Esophagus squamous epithelium (tissue), 5 donors: ENCODE measurements around the gene NHEJ1. TPM values are rescaled to one million over a fixed set of nuclear protein-coding genes. Genes with fewer than 3 reads are reported as not detected.

ENCODE experiments used
- DNase-seq: peaks from one replicate; lab custom pipeline; 2025; lab: John Stamatoyannopoulos, UW
- H3K27ac ChIP-seq, 4 donors: fragments of 200-600 bp; sonication (generic); one replicate each; pipeline ENCODE4 v1.5.1; 2016 to 2019; ENCODE audit warnings: mild to moderate bottlenecking in 1 of 4
- H3K27me3 ChIP-seq, 4 donors: fragments of 200-600 bp; sonication (generic); 1 replicate in 3 of 4; 2 replicates in 1 of 4; pipeline versions ENCODE4 v1.5.1 to v1.6.0; 2017 to 2021; ENCODE audit warnings: antibody characterized with exemption in 1 of 4
- H3K36me3 ChIP-seq, 3 donors: fragments of 200-600 bp; sonication (generic); one replicate each; pipeline ENCODE4 v1.5.1; 2016 to 2019
- H3K4me1 ChIP-seq, 3 donors: fragments of 200-600 bp; sonication (generic); one replicate each; pipeline ENCODE4 v1.5.1; 2017 to 2019
- H3K4me3 ChIP-seq, 4 donors: fragments of 200-600 bp; sonication (generic); 1 replicate in 3 of 4; 2 replicates in 1 of 4; pipeline ENCODE4 v1.5.1; 2016 to 2019; ENCODE audit warnings: mild to moderate bottlenecking in 2 of 4, moderate library complexity in 1 of 4
- H3K9me3 ChIP-seq, 3 donors: fragments of 200-600 bp; sonication (generic); one replicate each; pipeline ENCODE4 v1.5.1; 2016 to 2019
- POLR2A ChIP-seq, 4 donors: fragments of 450-650 bp; IDR thresholded peaks; one replicate each; pipeline ENCODE4 v1.6.1; 2017; ENCODE audit warnings: antibody characterized with exemption in 4 of 4, mild to moderate bottlenecking in 4 of 4, moderate library complexity in 3 of 4
- WGBS, 2 donors: methylation state at CpG; one replicate each; pipeline ENCODE4 v1.1.5; 2018; 5-methylcytosine and 5-hydroxymethylcytosine counted together
- intact Hi-C: fragments of 100-400 bp; cut with DNase I; formaldehyde crosslinking; loops from one replicate; pipeline ENCODE4 v1.15.0; 2022
- total RNA-seq, 4 donors: library from RNA; depleted of rRNA; stranded (reverse); fragments of >200 nt; gene quantifications; one replicate each; pipeline ENCODE4 v1.1.0, GENCODE V29; 2016
- TF ChIP-seq, protein P1 (sequence below), 6 experiments: fragments of 450-650 bp in 4 of 6; fragments of 200-600 bp in 2 of 6; sonication (generic) in 2 of 6; IDR thresholded peaks; one replicate each; pipeline ENCODE4 v1.5.1; 2016 to 2019; ENCODE audit warnings: antibody characterized with exemption in 6 of 6, mild to moderate bottlenecking in 4 of 6, moderate library complexity in 4 of 6
- donor health status: DM: yes; HTN: yes; CAD: no.

NHEJ1 gene
- total RNA-seq, 4 donors from 2014 or later = 6.3 to 14.3 (median 9.7) TPM

DNA sequence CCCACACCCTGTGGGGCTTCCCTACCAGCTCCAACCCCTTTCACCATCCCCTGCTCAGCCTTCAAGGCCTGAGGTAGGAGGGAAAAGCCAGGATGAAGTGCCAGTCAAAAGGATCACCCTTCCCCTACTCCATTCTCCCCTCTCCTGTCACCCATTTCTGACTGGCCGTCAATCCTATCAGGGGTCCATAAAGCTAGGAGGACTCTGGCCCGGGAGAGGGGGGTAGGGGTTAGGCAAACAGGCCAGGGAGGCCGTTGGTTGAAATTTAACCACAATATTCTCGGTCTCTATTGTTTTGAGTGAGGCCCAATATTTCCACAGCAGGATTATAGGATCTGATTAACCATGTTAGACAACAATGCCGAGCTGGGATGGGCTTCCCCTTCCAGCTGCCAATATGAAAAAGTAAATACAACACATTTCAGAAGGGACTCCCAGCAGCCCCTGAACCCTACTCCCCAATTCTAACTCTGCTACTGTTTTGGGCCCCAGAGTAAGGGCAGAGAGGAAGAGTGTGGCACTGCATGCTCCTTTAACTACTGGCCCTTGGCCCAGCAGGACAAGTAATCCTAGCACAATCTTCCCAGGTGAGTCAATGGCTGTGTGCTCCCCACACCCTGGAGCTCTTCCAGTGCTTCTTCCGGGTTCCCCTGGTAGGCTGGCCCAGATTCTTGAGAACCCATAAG lies 89.3 kb downstream of the NHEJ1 start:
- peaks cover 0 to 27% (median 0%) of the 10 kb centered on the region in 3 donors for H3K36me3 ChIP-seq
- intact Hi-C loops = no loop called here
- H3K9me3 ChIP-seq = no peaks in the 10 kb centered on the region
- no peak for DNase-seq
- peaks cover 0 to 14% (median 0%) of the 10 kb centered on the region in 3 donors for H3K4me1 ChIP-seq
- no peaks in the 10 kb centered on the region for H3K27me3 ChIP-seq
- WGBS, 2 donors = 66 to 73% methylated on average over 5 to 6 of the region's 6 CpGs
- peak overlapping the region in 1 of 4 donors; percentile 23 for H3K27ac ChIP-seq
- TF ChIP-seq, protein P1, sequence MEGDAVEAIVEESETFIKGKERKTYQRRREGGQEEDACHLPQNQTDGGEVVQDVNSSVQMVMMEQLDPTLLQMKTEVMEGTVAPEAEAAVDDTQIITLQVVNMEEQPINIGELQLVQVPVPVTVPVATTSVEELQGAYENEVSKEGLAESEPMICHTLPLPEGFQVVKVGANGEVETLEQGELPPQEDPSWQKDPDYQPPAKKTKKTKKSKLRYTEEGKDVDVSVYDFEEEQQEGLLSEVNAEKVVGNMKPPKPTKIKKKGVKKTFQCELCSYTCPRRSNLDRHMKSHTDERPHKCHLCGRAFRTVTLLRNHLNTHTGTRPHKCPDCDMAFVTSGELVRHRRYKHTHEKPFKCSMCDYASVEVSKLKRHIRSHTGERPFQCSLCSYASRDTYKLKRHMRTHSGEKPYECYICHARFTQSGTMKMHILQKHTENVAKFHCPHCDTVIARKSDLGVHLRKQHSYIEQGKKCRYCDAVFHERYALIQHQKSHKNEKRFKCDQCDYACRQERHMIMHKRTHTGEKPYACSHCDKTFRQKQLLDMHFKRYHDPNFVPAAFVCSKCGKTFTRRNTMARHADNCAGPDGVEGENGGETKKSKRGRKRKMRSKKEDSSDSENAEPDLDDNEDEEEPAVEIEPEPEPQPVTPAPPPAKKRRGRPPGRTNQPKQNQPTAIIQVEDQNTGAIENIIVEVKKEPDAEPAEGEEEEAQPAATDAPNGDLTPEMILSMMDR (IDR thresholded peaks at IDR 0.05) = no peak
- no peak for TF ChIP-seq POLR2A (IDR thresholded peaks at IDR 0.05)
- H3K4me3 ChIP-seq = no peak overlapping the region

DNA sequence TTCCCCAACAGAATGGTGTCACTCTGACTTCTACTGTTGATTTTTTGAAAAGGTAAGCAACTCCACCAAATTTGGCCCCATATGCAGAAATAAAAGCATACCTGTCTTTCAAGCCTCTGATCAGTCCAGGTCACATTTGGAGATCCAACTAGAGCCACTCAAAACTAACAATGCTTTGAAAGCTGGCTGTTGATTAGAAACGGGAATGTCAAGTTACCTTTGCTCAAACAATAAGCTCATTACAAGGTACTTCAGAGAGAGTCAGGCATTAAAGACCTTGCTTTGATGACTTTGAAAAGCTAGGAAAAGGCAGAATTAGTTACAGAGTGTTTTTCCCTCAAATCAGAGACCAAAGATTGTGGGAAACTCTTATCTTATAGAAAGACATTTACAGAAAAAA lies 95.1 kb downstream of the NHEJ1 start:
- no peak for DNase-seq
- Histone ChIP-seq H3K27me3 (peaks cover 0 to 40% (median 10%) of the 10 kb centered on the region in 4 donors), H3K27ac (no peak overlapping the region), H3K9me3 (no peaks in the 10 kb centered on the region), H3K4me1 (peaks cover 3 to 10% (median 8%) of the 10 kb centered on the region in 3 donors), H3K36me3 (no peaks in the 10 kb centered on the region), H3K4me3 (no peak overlapping the region)
- WGBS, 2 donors = 62 to 71% methylated on average over 1 of the region's 1 CpG
- intact Hi-C loops = no loop called here
- TF ChIP-seq, protein P1 (IDR thresholded peaks at IDR 0.05) = no peak
- TF ChIP-seq POLR2A (IDR thresholded peaks at IDR 0.05) = no peak

DNA sequence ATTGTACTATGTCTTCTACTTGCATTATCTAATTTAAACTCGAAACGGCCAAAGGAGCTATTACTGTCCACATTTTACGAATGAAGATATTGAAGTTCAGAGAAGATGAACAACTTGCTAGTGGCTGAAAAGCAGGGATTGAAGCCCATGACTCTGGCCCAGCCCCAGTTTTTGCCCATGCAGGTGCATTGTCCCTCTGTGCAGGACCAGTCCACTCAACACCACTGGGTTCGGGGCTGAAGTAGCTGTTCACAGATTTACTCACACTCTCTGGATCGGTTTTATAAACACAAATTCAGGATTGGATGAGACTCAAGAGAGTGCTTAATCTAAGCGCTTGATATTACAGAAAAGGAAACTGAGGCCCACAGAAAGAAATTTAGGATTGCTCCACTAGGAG lies 98.5 kb downstream of the NHEJ1 start:
- Histone ChIP-seq H3K27ac (no peak overlapping the region), H3K9me3 (no peaks in the 10 kb centered on the region), H3K4me3 (no peak overlapping the region), H3K4me1 (peaks cover 34 to 44% (median 40%) of the 10 kb centered on the region in 3 donors), H3K27me3 (peaks cover 15 to 74% (median 40%) of the 10 kb centered on the region in 4 donors), H3K36me3 (no peaks in the 10 kb centered on the region)
- DNase-seq = no peak
- 57 to 77% methylated on average over 6 of the region's 6 CpGs for WGBS, 2 donors
- intact Hi-C loops = no loop called here
- TF ChIP-seq POLR2A (IDR thresholded peaks at IDR 0.05) = no peak
- TF ChIP-seq, protein P1 (IDR thresholded peaks at IDR 0.05) = no peak

DNA sequence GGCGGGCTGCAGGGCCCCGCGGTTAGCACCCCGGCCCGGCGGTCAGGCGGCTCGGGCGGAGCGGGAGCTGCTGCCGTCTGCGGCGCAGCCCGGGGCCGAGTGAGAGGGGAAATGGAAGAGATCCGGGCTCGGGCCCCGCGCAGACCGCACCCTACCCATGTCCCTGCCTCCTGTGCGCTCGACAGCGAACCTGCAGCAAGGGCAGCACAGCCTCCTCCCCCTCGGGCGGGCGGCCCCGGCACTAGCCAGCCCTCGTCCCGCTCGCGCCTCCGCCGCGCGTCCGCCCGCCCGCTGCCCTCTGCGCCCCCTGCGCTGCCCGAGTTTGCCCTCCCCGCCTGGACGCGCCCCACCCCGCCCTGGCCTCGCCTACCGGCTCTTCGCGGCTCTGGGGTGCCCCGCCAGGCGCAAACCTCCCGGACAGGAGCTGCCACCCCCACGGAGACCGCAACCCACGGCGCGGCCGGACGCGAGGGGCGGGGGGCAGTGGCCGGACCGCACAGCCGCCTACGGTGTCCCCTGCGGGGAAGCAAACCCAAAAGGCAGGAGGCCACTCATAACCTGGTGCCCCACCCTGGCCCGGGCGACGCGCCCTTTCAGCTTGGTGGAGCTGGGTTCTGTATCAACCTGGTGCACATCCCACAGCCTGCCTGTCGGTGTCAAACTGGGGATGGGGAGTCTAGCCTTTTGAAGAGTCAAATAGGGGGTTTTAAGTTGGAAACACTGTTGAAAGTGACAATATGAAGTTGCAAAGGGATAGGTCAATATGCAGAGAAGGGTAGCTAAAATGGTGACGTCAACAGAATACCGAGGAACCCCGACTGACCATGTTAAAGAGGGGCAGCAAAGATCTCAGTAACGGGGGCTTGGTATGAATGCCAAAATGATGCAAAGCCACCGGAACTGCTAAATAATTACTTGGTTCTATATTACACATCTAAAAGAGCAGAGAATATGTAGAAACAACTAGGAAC lies 99.5 kb downstream of the NHEJ1 start, which contains the start of gene IHH:
Gene IHH, minus strand, starts transcription at position 101 of the 971 bp plus-strand sequence. CDS start 454 bp downstream, outside the sequence.
- TF ChIP-seq, protein P1 (IDR thresholded peaks at IDR 0.05) = no peak
- TF ChIP-seq POLR2A (IDR thresholded peaks at IDR 0.05) = no peak
- Histone ChIP-seq H3K27ac (no peak within 1 kb of the TSS), H3K4me1 (peaks cover 34 to 46% (median 40%) of the 10 kb centered on the region in 3 donors), H3K36me3 (no peaks in the 10 kb centered on the region), H3K27me3 (peaks cover 15 to 84% (median 44%) of the 10 kb centered on the region in 4 donors), H3K9me3 (no peaks in the 10 kb centered on the region), H3K4me3 (peak within 1 kb of the TSS in 3 of 4 donors; percentile 10 to 57 (median 41))
- WGBS, 2 donors = 8 to 10% methylated on average over 8 to 15 of the region's 76 CpGs
- no peak for DNase-seq
- intact Hi-C loops = no loop called here
